Stomach (tissue), 4 donors: ENCODE results near the gene TNK2.

Experiments used
- CTCF ChIP-seq, 7 experiments: fragments of 450-650 bp in 4 of 7; fragments of 200-600 bp in 3 of 7; sonication (generic) in 3 of 7; IDR thresholded peaks; one replicate each; pipeline ENCODE4 v1.5.1; 2016 to 2019; ENCODE audit warnings: antibody characterized with exemption in 7 of 7, control low read depth in 2 of 7, mild to moderate bottlenecking in 1 of 7
- POLR2AphosphoS5 ChIP-seq, 3 donors: sonication (generic); formaldehyde crosslinking; IDR thresholded peaks; one replicate each; pipeline ENCODE4 v1.6.1; 2016; ENCODE audit warnings: antibody characterized with exemption in 3 of 3

GRCh38 chr3:195888311-195888761 is 20.0 kb downstream of the TNK2 start:
- no peak for TF ChIP-seq POLR2AphosphoS5 (IDR thresholded peaks at IDR 0.05)
- TF ChIP-seq CTCF (IDR thresholded peaks at IDR 0.05), result no peak
